ENCODE data around the gene PRAC1. TPM values are rescaled to one million over a fixed set of nuclear protein-coding genes. Genes with fewer than 3 reads are reported as not detected.

PRAC1 gene
- total RNA-seq, 3 donors from 2014 or later, result not detected

GRCh38 chr17:48746916-48747444, 24.7 kb upstream of the PRAC1 start:
- H3K36me3 ChIP-seq, result no peaks in the 10 kb centered on the region
- H3K27ac ChIP-seq, result no peak overlapping the region
- no peak for DNase-seq (ENCODE audit: low spot score in 2 of 2)
- no peaks in the 10 kb centered on the region for H3K9me3 ChIP-seq
- H3K4me3 ChIP-seq, result no peak overlapping the region
- no peak for TF ChIP-seq CTCF (IDR thresholded peaks at IDR 0.05)
- TF ChIP-seq POLR2AphosphoS5 (IDR thresholded peaks at IDR 0.05), result no peak
- TF ChIP-seq POLR2A (IDR thresholded peaks at IDR 0.05), result no peak
- H3K4me1 ChIP-seq, result no peaks in the 10 kb centered on the region
- intact Hi-C loops (cut with DNase I; ENCODE audit: low total_unique reads), result no loop called here
- H3K27me3 ChIP-seq, result peaks cover 12 to 100% of the 10 kb centered on the region in 2 donors

GRCh38 chr17:48745381-48746275, 23.3 kb upstream of the PRAC1 start:
- no peak for DNase-seq (ENCODE audit: low spot score in 2 of 2)
- Histone ChIP-seq H3K27ac (no peak overlapping the region), H3K27me3 (peaks cover 12 to 100% of the 10 kb centered on the region in 2 donors), H3K4me3 (no peak overlapping the region), H3K9me3 (no peaks in the 10 kb centered on the region), H3K4me1 (no peaks in the 10 kb centered on the region), H3K36me3 (no peaks in the 10 kb centered on the region)
- TF ChIP-seq POLR2AphosphoS5 (IDR thresholded peaks at IDR 0.05), result no peak
- no peak for TF ChIP-seq POLR2A (IDR thresholded peaks at IDR 0.05)
- no peak for TF ChIP-seq CTCF (IDR thresholded peaks at IDR 0.05)
- intact Hi-C loops (cut with DNase I; ENCODE audit: low total_unique reads), result no loop called here

GRCh38 chr17:48740537-48740936, 18.2 kb upstream of the PRAC1 start:
- intact Hi-C loops (cut with DNase I; ENCODE audit: low total_unique reads), result no loop called here
- H3K9me3 ChIP-seq, result no peaks in the 10 kb centered on the region
- no peaks in the 10 kb centered on the region for H3K4me1 ChIP-seq
- H3K36me3 ChIP-seq, result no peaks in the 10 kb centered on the region
- H3K27me3 ChIP-seq, result peaks cover 2 to 100% of the 10 kb centered on the region in 2 donors
- H3K4me3 ChIP-seq, result no peak overlapping the region
- H3K27ac ChIP-seq, result no peak overlapping the region
- no peak for DNase-seq (ENCODE audit: low spot score in 2 of 2)
- TF ChIP-seq CTCF (IDR thresholded peaks at IDR 0.05) (no peak), POLR2AphosphoS5 (IDR thresholded peaks at IDR 0.05) (no peak), POLR2A (IDR thresholded peaks at IDR 0.05) (no peak)

DNA sequence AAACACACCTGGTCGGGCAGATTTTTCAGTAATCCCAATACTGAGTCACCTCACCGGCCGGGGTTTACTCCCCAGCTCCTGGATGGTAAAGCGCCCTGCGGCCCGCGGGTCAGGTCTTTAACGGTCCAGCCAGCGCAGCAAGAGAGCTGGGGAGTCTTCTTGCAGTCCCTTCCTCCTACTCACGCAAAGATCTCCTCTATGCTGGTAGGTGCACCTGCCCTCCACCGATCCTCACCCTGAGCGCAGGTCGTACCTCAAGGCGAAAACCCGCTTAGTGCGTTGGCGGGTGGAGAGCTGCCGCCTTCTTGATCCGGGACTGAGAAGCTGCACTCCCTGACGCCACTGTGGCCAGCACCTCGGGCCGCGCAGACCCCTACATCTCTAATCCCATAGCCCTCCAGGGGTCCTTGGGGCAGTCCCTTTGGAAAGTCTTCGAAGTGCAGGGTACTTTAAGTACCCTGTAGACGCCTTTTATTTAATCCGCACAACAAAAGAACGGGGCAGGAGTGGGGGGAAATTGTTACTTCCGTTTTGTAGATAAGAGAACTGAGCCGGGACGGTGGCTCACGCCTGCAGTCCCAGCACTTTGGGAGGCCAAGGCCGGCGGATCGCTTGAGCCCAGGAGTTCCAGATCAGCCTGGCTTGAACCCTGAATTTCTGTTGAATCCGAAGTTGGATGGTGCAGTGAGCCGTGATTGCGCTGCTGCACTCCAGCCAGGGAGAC, 16.6 kb upstream of the PRAC1 start:
- no peaks in the 10 kb centered on the region for H3K36me3 ChIP-seq
- H3K4me1 ChIP-seq, result no peaks in the 10 kb centered on the region
- peaks cover 7 to 100% of the 10 kb centered on the region in 2 donors for H3K27me3 ChIP-seq
- intact Hi-C loops (cut with DNase I; ENCODE audit: low total_unique reads), result loop anchor here (10.0 kb wide), 1 partner anchor 56 kb away; no protein-coding TSS in a partner anchor
- TF ChIP-seq POLR2A (IDR thresholded peaks at IDR 0.05) (no peak), CTCF (IDR thresholded peaks at IDR 0.05) (no peak), POLR2AphosphoS5 (IDR thresholded peaks at IDR 0.05) (no peak)
- no peak overlapping the region for H3K27ac ChIP-seq
- DNase-seq (ENCODE audit: low spot score in 2 of 2), result no peak
- no peak overlapping the region for H3K4me3 ChIP-seq
- H3K9me3 ChIP-seq, result no peaks in the 10 kb centered on the region
